ENCODE data around the gene OASL.

- TF ChIP-seq POLR2A (IDR thresholded peaks at IDR 0.05) (no peak), CTCF (IDR thresholded peaks at IDR 0.05) (no peak), EP300 (IDR thresholded peaks at IDR 0.05) (no peak)
Observed at GRCh38 chr12:121025442-121026226, 13.4 kb downstream of the OASL start.

Data from tibial nerve (tissue), 4 donors.